ENCODE measurements around the gene TPCN2.

DNA sequence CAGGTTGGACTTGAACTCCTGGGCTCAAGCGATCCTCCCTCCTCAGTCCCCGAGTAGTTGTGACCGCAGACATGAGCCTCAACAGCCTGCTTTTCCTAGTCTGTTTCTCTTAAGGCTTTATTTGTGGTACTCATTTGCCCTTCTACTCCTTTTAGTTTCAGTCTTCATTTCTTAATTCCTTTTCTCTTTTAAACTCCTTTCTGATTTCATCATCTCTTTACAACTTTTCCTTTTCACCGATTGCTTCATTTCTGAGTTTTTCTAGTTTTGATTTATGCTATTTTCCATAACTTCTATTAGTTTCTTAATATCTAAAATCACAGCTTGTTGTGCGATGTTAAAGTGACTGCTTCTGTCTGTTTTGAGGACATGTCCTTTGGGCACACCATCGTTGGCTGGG is 18.4 kb upstream of the TPCN2 start:
- no peak for TF ChIP-seq POLR2A (IDR thresholded peaks at IDR 0.05; ENCODE audit: low read depth, low read length)
- no peak for TF ChIP-seq POLR2AphosphoS5 (IDR thresholded peaks at IDR 0.05; ENCODE audit: low read depth, low read length)
- no peak for TF ChIP-seq TAF1 (IDR thresholded peaks at IDR 0.05; ENCODE audit: borderline replicate concordance, low read depth, low read length)
